Panc1 (cell line): ENCODE measurements around the gene SCYGR5.

Experiments
- POLR2AphosphoS5 ChIP-seq: IDR thresholded peaks from 2 replicates; pipeline ENCODE4 v1.6.1; 2012; ENCODE audit warnings: mild to moderate bottlenecking, low read depth, low read length, moderate library complexity
- TF ChIP-seq, protein P1 (sequence below): fragments of 450-650 bp; IDR thresholded peaks from 2 replicates; pipeline ENCODE4 v1.5.1; 2017; ENCODE audit warnings: mild to moderate bottlenecking

DNA sequence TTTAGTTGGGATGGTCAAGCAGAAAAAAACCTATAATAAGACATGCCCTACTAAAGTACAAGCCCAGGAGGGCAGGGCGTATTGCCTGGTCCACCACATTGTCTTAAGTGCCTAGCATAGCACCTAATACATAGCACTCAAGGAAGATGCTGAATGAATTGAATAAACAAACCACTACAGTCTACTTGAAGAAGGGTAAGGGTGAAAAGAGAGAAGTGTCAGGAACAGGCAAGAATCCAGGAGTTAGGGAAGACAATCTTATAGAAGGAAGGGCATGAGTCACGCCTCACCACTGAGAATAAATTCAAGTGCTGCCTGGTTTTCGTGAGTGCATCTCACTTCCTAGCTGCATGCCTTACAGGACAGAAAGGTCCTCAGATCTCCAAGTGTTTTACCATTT lies 37.4 kb downstream of the SCYGR5 start:
- TF ChIP-seq, protein P1, sequence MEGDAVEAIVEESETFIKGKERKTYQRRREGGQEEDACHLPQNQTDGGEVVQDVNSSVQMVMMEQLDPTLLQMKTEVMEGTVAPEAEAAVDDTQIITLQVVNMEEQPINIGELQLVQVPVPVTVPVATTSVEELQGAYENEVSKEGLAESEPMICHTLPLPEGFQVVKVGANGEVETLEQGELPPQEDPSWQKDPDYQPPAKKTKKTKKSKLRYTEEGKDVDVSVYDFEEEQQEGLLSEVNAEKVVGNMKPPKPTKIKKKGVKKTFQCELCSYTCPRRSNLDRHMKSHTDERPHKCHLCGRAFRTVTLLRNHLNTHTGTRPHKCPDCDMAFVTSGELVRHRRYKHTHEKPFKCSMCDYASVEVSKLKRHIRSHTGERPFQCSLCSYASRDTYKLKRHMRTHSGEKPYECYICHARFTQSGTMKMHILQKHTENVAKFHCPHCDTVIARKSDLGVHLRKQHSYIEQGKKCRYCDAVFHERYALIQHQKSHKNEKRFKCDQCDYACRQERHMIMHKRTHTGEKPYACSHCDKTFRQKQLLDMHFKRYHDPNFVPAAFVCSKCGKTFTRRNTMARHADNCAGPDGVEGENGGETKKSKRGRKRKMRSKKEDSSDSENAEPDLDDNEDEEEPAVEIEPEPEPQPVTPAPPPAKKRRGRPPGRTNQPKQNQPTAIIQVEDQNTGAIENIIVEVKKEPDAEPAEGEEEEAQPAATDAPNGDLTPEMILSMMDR, result no peak
- no peak for TF ChIP-seq POLR2AphosphoS5
